ENCODE results near the gene ASB14.
"Not testable (repeated sequence)": the region's sequence is repeated elsewhere in the genome, so short reads cannot be mapped to it uniquely, and the experiment has no call there.

Gene ASB14

GRCh38 chr3:57331078-57331610 is 38.7 kb upstream of the ASB14 start:
- H3K27me3 ChIP-seq (replicated peaks; ENCODE audit: insufficient read depth, low read length) = no peaks in the 10 kb centered on the region
- TF ChIP-seq CTCF (IDR thresholded peaks at IDR 0.05; ENCODE audit: low read length) (no peak), EZH2phosphoT487 (IDR thresholded peaks at IDR 0.05; ENCODE audit: low read length) (no peak), EZH2 (optimal IDR thresholded peaks at IDR 0.05; ENCODE audit: low read depth, low read length) (no peak)
- no peak for DNase-seq

GRCh38 chr3:57326498-57326897 is 34.0 kb upstream of the ASB14 start:
- not testable (repeated sequence) for H3K79me2 ChIP-seq (ENCODE audit: low read length); H3K4me1 ChIP-seq (ENCODE audit: low read length); H3K9ac ChIP-seq (ENCODE audit: low read length); H3K9me2 ChIP-seq (replicated peaks; ENCODE audit: insufficient read depth, low read length); H3K27ac ChIP-seq (ENCODE audit: low read length); H3F3A ChIP-seq (ENCODE audit: insufficient read depth, low read length); H2AFZ ChIP-seq (ENCODE audit: low read length); H3K27me3 ChIP-seq (replicated peaks; ENCODE audit: insufficient read depth, low read length); H3K36me3 ChIP-seq (replicated peaks; ENCODE audit: insufficient read depth, low read length); DNase-seq; H3K9me3 ChIP-seq (replicated peaks; ENCODE audit: insufficient read depth, low read length); H3K4me3 ChIP-seq (ENCODE audit: low read length); H4K20me1 ChIP-seq (ENCODE audit: insufficient read depth, low read length); H3K4me2 ChIP-seq (ENCODE audit: low read depth, low read length)

More at GRCh38 chr3:57331078-57331610, 38.7 kb upstream of the ASB14 start:
- Histone ChIP-seq H3K4me1 (ENCODE audit: low read length) (no peaks in the 10 kb centered on the region), H3K4me2 (ENCODE audit: low read depth, low read length) (no peak overlapping the region), H3K9me3 (replicated peaks; ENCODE audit: insufficient read depth, low read length) (no peaks in the 10 kb centered on the region), H3K79me2 (ENCODE audit: low read length) (no peaks in the 10 kb centered on the region), H3K4me3 (ENCODE audit: low read length) (no peak overlapping the region), H2AFZ (ENCODE audit: low read length) (no peak overlapping the region), H3K36me3 (replicated peaks; ENCODE audit: insufficient read depth, low read length) (no peaks in the 10 kb centered on the region), H3K9me2 (replicated peaks; ENCODE audit: insufficient read depth, low read length) (no peaks in the 10 kb centered on the region), H3F3A (ENCODE audit: insufficient read depth, low read length) (no peaks in the 10 kb centered on the region), H3K9ac (ENCODE audit: low read length) (no peak overlapping the region), H3K27ac (ENCODE audit: low read length) (no peak overlapping the region), H4K20me1 (ENCODE audit: insufficient read depth, low read length) (no peaks in the 10 kb centered on the region)

GRCh38 chr3:57314204-57314603 is 21.7 kb upstream of the ASB14 start:
- Histone ChIP-seq H3K79me2 (ENCODE audit: low read length) (no peaks in the 10 kb centered on the region), H3K4me1 (ENCODE audit: low read length) (no peaks in the 10 kb centered on the region), H3K36me3 (replicated peaks; ENCODE audit: insufficient read depth, low read length) (no peaks in the 10 kb centered on the region), H2AFZ (ENCODE audit: low read length) (no peak overlapping the region), H4K20me1 (ENCODE audit: insufficient read depth, low read length) (no peaks in the 10 kb centered on the region), H3K27me3 (replicated peaks; ENCODE audit: insufficient read depth, low read length) (no peaks in the 10 kb centered on the region), H3K4me3 (ENCODE audit: low read length) (no peak overlapping the region), H3F3A (ENCODE audit: insufficient read depth, low read length) (no peaks in the 10 kb centered on the region), H3K9me3 (replicated peaks; ENCODE audit: insufficient read depth, low read length) (no peaks in the 10 kb centered on the region), H3K4me2 (ENCODE audit: low read depth, low read length) (no peak overlapping the region), H3K9ac (ENCODE audit: low read length) (no peak overlapping the region), H3K27ac (ENCODE audit: low read length) (no peak overlapping the region), H3K9me2 (replicated peaks; ENCODE audit: insufficient read depth, low read length) (no peaks in the 10 kb centered on the region)
- TF ChIP-seq CTCF (IDR thresholded peaks at IDR 0.05; ENCODE audit: low read length) (no peak), EZH2 (optimal IDR thresholded peaks at IDR 0.05; ENCODE audit: low read depth, low read length) (no peak), EZH2phosphoT487 (IDR thresholded peaks at IDR 0.05; ENCODE audit: low read length) (no peak)
- DNase-seq = no peak

GRCh38 chr3:57309769-57310360 is 17.4 kb upstream of the ASB14 start:
- H3K4me1 ChIP-seq (ENCODE audit: low read length) = no peaks in the 10 kb centered on the region
- H3F3A ChIP-seq (ENCODE audit: insufficient read depth, low read length) = no peaks in the 10 kb centered on the region
- DNase-seq = no peak
- no peaks in the 10 kb centered on the region for H3K79me2 ChIP-seq (ENCODE audit: low read length)
- H3K27me3 ChIP-seq (replicated peaks; ENCODE audit: insufficient read depth, low read length) = no peaks in the 10 kb centered on the region
- no peaks in the 10 kb centered on the region for H3K9me2 ChIP-seq (replicated peaks; ENCODE audit: insufficient read depth, low read length)
- H3K36me3 ChIP-seq (replicated peaks; ENCODE audit: insufficient read depth, low read length) = no peaks in the 10 kb centered on the region
- no peak overlapping the region for H3K4me3 ChIP-seq (ENCODE audit: low read length)
- no peak overlapping the region for H3K4me2 ChIP-seq (ENCODE audit: low read depth, low read length)
- TF ChIP-seq EZH2phosphoT487 (IDR thresholded peaks at IDR 0.05; ENCODE audit: low read length) (no peak), CTCF (IDR thresholded peaks at IDR 0.05; ENCODE audit: low read length) (no peak), EZH2 (optimal IDR thresholded peaks at IDR 0.05; ENCODE audit: low read depth, low read length) (no peak)
- no peak overlapping the region for H3K27ac ChIP-seq (ENCODE audit: low read length)
- H3K9me3 ChIP-seq (replicated peaks; ENCODE audit: insufficient read depth, low read length) = no peaks in the 10 kb centered on the region
- no peaks in the 10 kb centered on the region for H4K20me1 ChIP-seq (ENCODE audit: insufficient read depth, low read length)
- no peak overlapping the region for H3K9ac ChIP-seq (ENCODE audit: low read length)
- no peak overlapping the region for H2AFZ ChIP-seq (ENCODE audit: low read length)

- not testable (repeated sequence) for H3K4me2 ChIP-seq (ENCODE audit: low read depth, low read length); H3K79me2 ChIP-seq (ENCODE audit: low read length); H3K36me3 ChIP-seq (replicated peaks; ENCODE audit: insufficient read depth, low read length); H3K9me2 ChIP-seq (replicated peaks; ENCODE audit: insufficient read depth, low read length); DNase-seq; H3K27me3 ChIP-seq (replicated peaks; ENCODE audit: insufficient read depth, low read length); H4K20me1 ChIP-seq (ENCODE audit: insufficient read depth, low read length); H3F3A ChIP-seq (ENCODE audit: insufficient read depth, low read length); H3K27ac ChIP-seq (ENCODE audit: low read length); H3K4me3 ChIP-seq (ENCODE audit: low read length); H2AFZ ChIP-seq (ENCODE audit: low read length); H3K9ac ChIP-seq (ENCODE audit: low read length); H3K9me3 ChIP-seq (replicated peaks; ENCODE audit: insufficient read depth, low read length); H3K4me1 ChIP-seq (ENCODE audit: low read length)
Measured at GRCh38 chr3:57303520-57303919, 11.0 kb upstream of the ASB14 start.

Measured in MM.1S (cell line).